Measurements from ENCODE around the gene CNR2. TPM values are rescaled to one million over a fixed set of nuclear protein-coding genes. Genes with fewer than 3 reads are reported as not detected.

The CNR2 gene
- total RNA-seq, 4 donors from 2014 or later = 1.6 to 3.4 TPM; not detected in 2

DNA sequence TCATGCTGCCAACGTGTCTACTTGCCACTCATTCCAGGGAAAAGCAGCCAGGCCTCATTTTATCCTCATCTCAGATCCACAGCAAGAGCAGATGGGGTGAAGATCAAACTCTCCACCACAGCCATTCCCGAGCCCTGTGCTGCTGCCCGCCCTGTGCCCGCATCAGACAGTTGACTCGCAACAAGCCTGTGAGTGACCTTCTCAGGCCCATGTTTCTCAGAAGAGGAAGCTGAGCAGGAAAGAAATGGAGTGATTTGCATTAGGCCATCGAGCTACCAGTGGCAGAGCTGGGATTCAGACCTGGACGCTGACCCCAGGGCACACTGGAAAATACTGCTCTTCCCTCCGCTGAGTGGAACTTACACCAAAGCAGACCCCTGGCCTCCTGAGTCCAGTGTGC, 1.2 kb downstream of the CNR2 start:
- Histone ChIP-seq H3K27ac (no peak overlapping the region), H3K9me3 (no peaks in the 10 kb centered on the region), H3K27me3 (no peaks in the 10 kb centered on the region), H3K36me3 (no peaks in the 10 kb centered on the region), H3K4me1 (peaks cover 0 to 23% (median 3%) of the 10 kb centered on the region in 4 donors), H3K4me3 (no peak overlapping the region)
- DNase-seq = no peak
- WGBS, 2 donors (ENCODE audit: low coverage in 1 of 2) = 78 to 85% methylated on average over 4 to 8 of the region's 8 CpGs
- in situ Hi-C loops (cut with MboI; ENCODE audit: low pct_ligation_motif_present in 1 of 4, low pct_unique_long_range_greater_than_20kb in 1 of 4, low sequenced_read_pairs in 3 of 4) = loop anchor here in 2 of 4 donors (10.0 to 25.0 kb wide), 2 partner anchors 100 to 137 kb away; partner anchors contain the start of genes GALE (in 1 of the 2) and PITHD1 (in 1 of the 2)
- TF ChIP-seq, protein P1, sequence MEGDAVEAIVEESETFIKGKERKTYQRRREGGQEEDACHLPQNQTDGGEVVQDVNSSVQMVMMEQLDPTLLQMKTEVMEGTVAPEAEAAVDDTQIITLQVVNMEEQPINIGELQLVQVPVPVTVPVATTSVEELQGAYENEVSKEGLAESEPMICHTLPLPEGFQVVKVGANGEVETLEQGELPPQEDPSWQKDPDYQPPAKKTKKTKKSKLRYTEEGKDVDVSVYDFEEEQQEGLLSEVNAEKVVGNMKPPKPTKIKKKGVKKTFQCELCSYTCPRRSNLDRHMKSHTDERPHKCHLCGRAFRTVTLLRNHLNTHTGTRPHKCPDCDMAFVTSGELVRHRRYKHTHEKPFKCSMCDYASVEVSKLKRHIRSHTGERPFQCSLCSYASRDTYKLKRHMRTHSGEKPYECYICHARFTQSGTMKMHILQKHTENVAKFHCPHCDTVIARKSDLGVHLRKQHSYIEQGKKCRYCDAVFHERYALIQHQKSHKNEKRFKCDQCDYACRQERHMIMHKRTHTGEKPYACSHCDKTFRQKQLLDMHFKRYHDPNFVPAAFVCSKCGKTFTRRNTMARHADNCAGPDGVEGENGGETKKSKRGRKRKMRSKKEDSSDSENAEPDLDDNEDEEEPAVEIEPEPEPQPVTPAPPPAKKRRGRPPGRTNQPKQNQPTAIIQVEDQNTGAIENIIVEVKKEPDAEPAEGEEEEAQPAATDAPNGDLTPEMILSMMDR (IDR thresholded peaks at IDR 0.05) = no peak
- TF ChIP-seq POLR2AphosphoS5 (IDR thresholded peaks at IDR 0.05) = no peak
- intact Hi-C loops (cut with DNase I; ENCODE audit: low total_unique reads) = no loop called here

- intact Hi-C loops (cut with DNase I; ENCODE audit: low total_unique reads) (no loop called here), in situ Hi-C loops (cut with MboI; ENCODE audit: low pct_ligation_motif_present in 1 of 4, low pct_unique_long_range_greater_than_20kb in 1 of 4, low sequenced_read_pairs in 3 of 4) (loop anchor here in 2 of 4 donors (10.0 to 25.0 kb wide), 2 partner anchors 98 to 136 kb away; partner anchors contain the start of genes GALE (in 1 of the 2) and PITHD1 (in 1 of the 2))
- Histone ChIP-seq H3K27ac (no peak overlapping the region), H3K4me3 (no peak overlapping the region), H3K27me3 (peaks cover 1% of the 10 kb centered on the region), H3K36me3 (no peaks in the 10 kb centered on the region), H3K9me3 (no peaks in the 10 kb centered on the region), H3K4me1 (peaks cover 0 to 13% (median 0%) of the 10 kb centered on the region in 4 donors)
- no peak for DNase-seq
- no peak for TF ChIP-seq POLR2A (IDR thresholded peaks at IDR 0.05)
- TF ChIP-seq, protein P1 (IDR thresholded peaks at IDR 0.05) = no peak
- TF ChIP-seq EP300 (IDR thresholded peaks at IDR 0.05; ENCODE audit: low read depth) = no peak
- no peak for TF ChIP-seq POLR2AphosphoS5 (IDR thresholded peaks at IDR 0.05)
- WGBS, 2 donors (ENCODE audit: low coverage in 1 of 2) = 83 to 84% methylated on average over 3 to 11 of the region's 11 CpGs
These were observed 2.5 kb downstream of the CNR2 start for GRCh38 chr1:23910553-23911246.

DNA sequence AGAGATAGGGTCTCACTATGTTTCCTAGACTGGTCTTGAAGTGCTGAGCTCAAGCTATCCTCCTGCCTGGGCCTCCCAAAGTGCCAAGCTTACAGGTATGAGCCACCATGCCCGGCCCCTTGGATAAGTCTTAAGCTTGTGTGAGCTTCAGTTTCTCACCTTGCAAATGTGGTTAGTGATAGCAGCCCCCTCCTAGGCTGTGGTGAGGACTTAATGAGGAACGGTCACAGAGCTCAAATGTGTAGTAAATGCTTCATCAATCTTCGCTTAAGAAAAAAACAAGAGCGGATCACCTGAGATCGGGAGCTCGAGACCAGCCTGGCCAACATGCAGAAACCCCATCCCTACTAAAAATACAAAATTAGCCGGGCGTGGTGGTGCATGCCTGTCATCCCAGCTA, 3.0 kb downstream of the CNR2 start:
- TF ChIP-seq POLR2A (IDR thresholded peaks at IDR 0.05) = no peak
- TF ChIP-seq EP300 (IDR thresholded peaks at IDR 0.05; ENCODE audit: low read depth) = no peak
- TF ChIP-seq, protein P1 (IDR thresholded peaks at IDR 0.05) = no peak
- no peak for TF ChIP-seq POLR2AphosphoS5 (IDR thresholded peaks at IDR 0.05)
- in situ Hi-C loops (cut with MboI; ENCODE audit: low pct_ligation_motif_present in 1 of 4, low pct_unique_long_range_greater_than_20kb in 1 of 4, low sequenced_read_pairs in 3 of 4) = loop anchor here in 2 of 4 donors (10.0 to 25.0 kb wide), 2 partner anchors 98 to 135 kb away; partner anchors contain the start of genes GALE (in 1 of the 2) and PITHD1 (in 1 of the 2)

GRCh38 chr1:23909412-23909811, 3.8 kb downstream of the CNR2 start:
- H3K27ac ChIP-seq = peak overlapping the region in 1 of 4 donors; percentile 11
- peaks cover 0 to 13% (median 0%) of the 10 kb centered on the region in 4 donors for H3K4me1 ChIP-seq
- no peak overlapping the region for H3K4me3 ChIP-seq
- intact Hi-C loops (cut with DNase I; ENCODE audit: low total_unique reads) = no loop called here
- H3K9me3 ChIP-seq = no peaks in the 10 kb centered on the region
- WGBS, 2 donors (ENCODE audit: low coverage in 1 of 2) = 71% methylated on average over 10 of the region's 10 CpGs; no CpG with 5 or more reads in 1 of the 2 donors
- H3K27me3 ChIP-seq = peaks cover 12% of the 10 kb centered on the region
- in situ Hi-C loops (cut with MboI; ENCODE audit: low pct_ligation_motif_present in 1 of 4, low pct_unique_long_range_greater_than_20kb in 1 of 4, low sequenced_read_pairs in 3 of 4) = loop anchor here in 1 of 4 donors (25.0 kb wide), 1 partner anchor 97 kb away; the partner anchor contains the start of gene GALE
- no peak for DNase-seq
- no peak for TF ChIP-seq EP300 (IDR thresholded peaks at IDR 0.05; ENCODE audit: low read depth)
- TF ChIP-seq, protein P1 (IDR thresholded peaks at IDR 0.05) = no peak
- no peak for TF ChIP-seq POLR2A (IDR thresholded peaks at IDR 0.05)
- TF ChIP-seq POLR2AphosphoS5 (IDR thresholded peaks at IDR 0.05) = no peak
- no peaks in the 10 kb centered on the region for H3K36me3 ChIP-seq

More for the DNA sequence above, 3.0 kb downstream of the CNR2 start:
- peaks cover 5% of the 10 kb centered on the region for H3K27me3 ChIP-seq
- intact Hi-C loops (cut with DNase I; ENCODE audit: low total_unique reads) = no loop called here
- WGBS, 2 donors (ENCODE audit: low coverage in 1 of 2) = 76 to 90% methylated on average over 7 to 8 of the region's 8 CpGs
- no peak overlapping the region for H3K27ac ChIP-seq
- no peaks in the 10 kb centered on the region for H3K9me3 ChIP-seq
- peaks cover 0 to 13% (median 0%) of the 10 kb centered on the region in 4 donors for H3K4me1 ChIP-seq
- H3K4me3 ChIP-seq = no peak overlapping the region
- DNase-seq = no peak
- no peaks in the 10 kb centered on the region for H3K36me3 ChIP-seq

All from transverse colon (tissue), 4 donors.